HepG2 (cell line): ENCODE results near the gene PFKP. TPM values are rescaled to one million over a fixed set of nuclear protein-coding genes. Genes with fewer than 3 reads are reported as not detected.

ENCODE experiments used
- BRF2 ChIP-seq: sonication (generic); formaldehyde crosslinking; IDR thresholded peaks from 2 replicates; pipeline ENCODE4 v1.8.1; 2022; ENCODE audit warnings: mild to moderate bottlenecking, missing genetic modification reagents
- CSRNP1 ChIP-seq: sonication (generic); formaldehyde crosslinking; IDR thresholded peaks from 2 replicates; pipeline ENCODE4 v1.8.1; 2023; ENCODE audit warnings: mild to moderate bottlenecking, missing genetic modification reagents
- GPN1 ChIP-seq: sonication (generic); formaldehyde crosslinking; IDR thresholded peaks from 2 replicates; pipeline ENCODE4 v1.5.1; 2020; ENCODE audit warnings: missing genetic modification reagents, borderline replicate concordance
- IKZF4 ChIP-seq: sonication (generic); formaldehyde crosslinking; IDR thresholded peaks from 2 replicates; pipeline ENCODE4 v1.5.1; 2020; ENCODE audit warnings: borderline replicate concordance, mild to moderate bottlenecking, low read depth, missing genetic modification reagents; ENCODE audit errors: not compliant biosample characterization
- NAIF1 ChIP-seq: sonication (generic); formaldehyde crosslinking; IDR thresholded peaks from 2 replicates; pipeline ENCODE4 v1.5.0; 2020; ENCODE audit warnings: mild to moderate bottlenecking, missing genetic modification reagents, borderline replicate concordance
- NCOR1 ChIP-seq: fragments of 200-600 bp; sonication (generic); IDR thresholded peaks from 2 replicates; pipeline ENCODE4 v1.7.0; 2017; ENCODE audit warnings: antibody characterized with exemption, low read length, borderline replicate concordance
- RBAK ChIP-seq: sonication (generic); formaldehyde crosslinking; IDR thresholded peaks from 2 replicates; pipeline ENCODE4 v1.5.1; 2020; ENCODE audit warnings: mild to moderate bottlenecking, missing genetic modification reagents
- RNF219 ChIP-seq: sonication (generic); formaldehyde crosslinking; IDR thresholded peaks from 2 replicates; pipeline ENCODE4 v1.5.0; 2020; ENCODE audit warnings: mild to moderate bottlenecking, missing genetic modification reagents
- SMAD1 ChIP-seq: sonication (generic); formaldehyde crosslinking; IDR thresholded peaks from 2 replicates; pipeline ENCODE4 v1.4.0; 2020; ENCODE audit warnings: missing genetic modification reagents, low read depth, mild to moderate bottlenecking, borderline replicate concordance
- SOX6 ChIP-seq, 2 experiments: fragments of 450-650 bp in 1 of 2; sonication (generic) in 1 of 2; formaldehyde crosslinking in 1 of 2; IDR thresholded peaks; 2 replicates each; pipeline versions ENCODE4 v1.4.0 to v1.6.1; 2017 to 2020; ENCODE audit warnings: antibody characterized with exemption in 1 of 2, mild to moderate bottlenecking in 1 of 2, missing genetic modification reagents in 1 of 2
- SP5 ChIP-seq: IDR thresholded peaks from 2 replicates; pipeline ENCODE4 v1.6.1; 2016; ENCODE audit warnings: low read depth, borderline replicate concordance
- SRSF9 ChIP-seq: fragments of 200-400 bp; formaldehyde crosslinking; IDR thresholded peaks from 2 replicates; pipeline ENCODE4 v1.6.1; 2018; ENCODE audit warnings: borderline replicate concordance, mild to moderate bottlenecking, low read depth, low read length; ENCODE audit not compliant: insufficient read depth, poor library complexity, severe bottlenecking
- ZFX ChIP-seq: sonication (generic); formaldehyde crosslinking; IDR thresholded peaks from 2 replicates; pipeline ENCODE4 v1.4.0; 2020; ENCODE audit warnings: mild to moderate bottlenecking, low read depth, missing genetic modification reagents, moderate library complexity
- ZNF24 ChIP-seq: fragments of 450-650 bp; IDR thresholded peaks from 2 replicates; pipeline ENCODE4 v1.6.1; 2017; ENCODE audit warnings: antibody characterized with exemption, mild to moderate bottlenecking
- ZNF354B ChIP-seq: sonication (generic); formaldehyde crosslinking; IDR thresholded peaks from 2 replicates; pipeline ENCODE4 v1.8.0; 2022; ENCODE audit warnings: mild to moderate bottlenecking, missing genetic modification reagents
- ZNF619 ChIP-seq: sonication (generic); formaldehyde crosslinking; IDR thresholded peaks from 2 replicates; pipeline ENCODE4 v1.4.0; 2020; ENCODE audit warnings: mild to moderate bottlenecking, missing genetic modification reagents
- ZNF747 ChIP-seq: sonication (generic); formaldehyde crosslinking; IDR thresholded peaks from 2 replicates; pipeline ENCODE4 v1.8.1; 2023; ENCODE audit warnings: missing genetic modification reagents, mild to moderate bottlenecking, borderline replicate concordance
- ZNF775 ChIP-seq: sonication (generic); formaldehyde crosslinking; IDR thresholded peaks from 2 replicates; pipeline ENCODE4 v1.4.0; 2020; ENCODE audit warnings: missing genetic modification reagents, mild to moderate bottlenecking, moderate library complexity, borderline replicate concordance
- ZNF780A ChIP-seq: sonication (generic); formaldehyde crosslinking; IDR thresholded peaks from 2 replicates; pipeline ENCODE4 v1.8.0; 2022; ENCODE audit warnings: mild to moderate bottlenecking, missing genetic modification reagents, moderate library complexity
- polyA plus RNA-seq, 8 experiments: library from polyadenylated mRNA; depleted of rRNA in 3 of 8; stranded (reverse) in 7 of 8; unstranded in 1 of 8; fragments of >200 nt; fragmentation: Illumina TruSeq in 4 of 8; extraction: Trizol in 4 of 8; gene quantifications; 2 replicates each; pipeline versions ENCODE4 v1.2.1 to v1.2.3, GENCODE V29; 2011 to 2016; ENCODE audit warnings: low read depth in 4 of 8, missing spikeins in 1 of 8, mixed read lengths in 1 of 8; ENCODE audit not compliant: insufficient read depth in 1 of 8
- total RNA-seq, 5 experiments: library from RNA; depleted of rRNA; stranded (reverse); fragments of >200 nt; fragmentation: Illumina TruSeq; extraction: Trizol; gene quantifications; 2 replicates each; pipeline ENCODE4 v1.2.3, GENCODE V29; 2016; ENCODE audit warnings: low read depth in 1 of 5
- TF ChIP-seq, protein P1 (sequence below): IDR thresholded peaks from 2 replicates; pipeline ENCODE4 v1.6.1; 2018; ENCODE audit warnings: missing genetic modification reagents
- TF ChIP-seq, protein P2 (sequence below): sonication (generic); formaldehyde crosslinking; IDR thresholded peaks from 2 replicates; pipeline ENCODE4 v1.4.0; 2020; ENCODE audit warnings: mild to moderate bottlenecking, missing genetic modification reagents

Gene PFKP
- total and polyA plus RNA-seq, 2 of the 13 experiments (the other 11 are each of a cell fraction or from before 2014, with no cell fraction given): 0.80 to 2.4 TPM

- TF ChIP-seq NCOR1 (no peak), RBAK (CRISPR knock-in tag) (no peak), CSRNP1 (CRISPR knock-in tag) (peak; percentile 58; the same call in 1 of the 2 replicates), SP5 (CRISPR knock-in tag) (peak; percentile 27; the same call in 1 of the 2 replicates), ZNF354B (no peak), ZNF619 (no peak), SOX6 (IDR thresholded peaks at IDR 0.05) (no peak), SOX6 (CRISPR knock-in tag; IDR thresholded peaks at IDR 0.05) (peak; percentile 33; the same call in 1 of the 2 replicates), BRF2 (CRISPR knock-in tag) (no peak), SRSF9 (no peak), SMAD1 (peak; percentile 57; the same call in 1 of the 2 replicates), IKZF4 (CRISPR knock-in tag) (peak; percentile 57), ZNF24 (no peak), RNF219 (CRISPR knock-in tag) (no peak), ZNF775 (CRISPR knock-in tag) (no peak), ZFX (CRISPR knock-in tag) (peak; percentile 97), ZNF780A (CRISPR knock-in tag) (no peak), ZNF747 (CRISPR knock-in tag) (no peak), GPN1 (CRISPR knock-in tag) (no peak), NAIF1 (CRISPR knock-in tag) (no peak)
- TF ChIP-seq, protein P1, sequence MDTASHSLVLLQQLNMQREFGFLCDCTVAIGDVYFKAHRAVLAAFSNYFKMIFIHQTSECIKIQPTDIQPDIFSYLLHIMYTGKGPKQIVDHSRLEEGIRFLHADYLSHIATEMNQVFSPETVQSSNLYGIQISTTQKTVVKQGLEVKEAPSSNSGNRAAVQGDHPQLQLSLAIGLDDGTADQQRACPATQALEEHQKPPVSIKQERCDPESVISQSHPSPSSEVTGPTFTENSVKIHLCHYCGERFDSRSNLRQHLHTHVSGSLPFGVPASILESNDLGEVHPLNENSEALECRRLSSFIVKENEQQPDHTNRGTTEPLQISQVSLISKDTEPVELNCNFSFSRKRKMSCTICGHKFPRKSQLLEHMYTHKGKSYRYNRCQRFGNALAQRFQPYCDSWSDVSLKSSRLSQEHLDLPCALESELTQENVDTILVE: no peak
- TF ChIP-seq, protein P2, sequence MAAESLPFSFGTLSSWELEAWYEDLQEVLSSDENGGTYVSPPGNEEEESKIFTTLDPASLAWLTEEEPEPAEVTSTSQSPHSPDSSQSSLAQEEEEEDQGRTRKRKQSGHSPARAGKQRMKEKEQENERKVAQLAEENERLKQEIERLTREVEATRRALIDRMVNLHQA (CRISPR knock-in tag): no peak
Measured at GRCh38 chr10:3172446-3173170, 105.3 kb downstream of the PFKP start, which contains the start of gene PITRM1 (continued).
